Activated CD4-positive, alpha-beta T cell treated with anti-CD3 and anti-CD28 coated beads, Interleukin-2, amount 50 U/mL, for 1 hour (primary cell): ENCODE data around the gene HIBADH.
"Not testable (repeated sequence)": the region's sequence is repeated elsewhere in the genome, so short reads cannot be mapped to it uniquely, and the experiment has no call there.

Experiments used
- DNase-seq: peaks from one replicate; pipeline ENCODE4 v3.0.0-alpha.2; 2020

Gene HIBADH

GRCh38 chr7:27533652-27534081 lies 129.0 kb downstream of the HIBADH start:
- DNase-seq = no peak

GRCh38 chr7:27532314-27532713 lies 130.4 kb downstream of the HIBADH start:
- DNase-seq = no peak

GRCh38 chr7:27527348-27527714 lies 135.4 kb downstream of the HIBADH start:
- no peak for DNase-seq

- no peak for DNase-seq
Measured at GRCh38 chr7:27526611-27527347, 135.9 kb downstream of the HIBADH start.

- DNase-seq = no peak
Measured at GRCh38 chr7:27526131-27526530, 136.6 kb downstream of the HIBADH start.

- DNase-seq = no peak
Measured at GRCh38 chr7:27523321-27523720, 139.4 kb downstream of the HIBADH start.

GRCh38 chr7:27522566-27522965 lies 140.1 kb downstream of the HIBADH start:
- no peak for DNase-seq

GRCh38 chr7:27520815-27521790 lies 141.6 kb downstream of the HIBADH start:
- no peak for DNase-seq

GRCh38 chr7:27519793-27520469 lies 142.8 kb downstream of the HIBADH start:
- no peak for DNase-seq

- DNase-seq = no peak
Measured at GRCh38 chr7:27518561-27519350, 143.9 kb downstream of the HIBADH start.

- DNase-seq = no peak
Measured at GRCh38 chr7:27516421-27516820, 146.3 kb downstream of the HIBADH start.

GRCh38 chr7:27515933-27516332 lies 146.8 kb downstream of the HIBADH start:
- no peak for DNase-seq

GRCh38 chr7:27514861-27515260 lies 147.8 kb downstream of the HIBADH start:
- no peak for DNase-seq

- DNase-seq = no peak
Measured at GRCh38 chr7:27513885-27514284, 148.8 kb downstream of the HIBADH start.

- not testable (repeated sequence) for DNase-seq
Measured at GRCh38 chr7:27511370-27511769, 151.3 kb downstream of the HIBADH start.

- DNase-seq = no peak
Measured at GRCh38 chr7:27510541-27510940, 152.1 kb downstream of the HIBADH start.

GRCh38 chr7:27501879-27502278 lies 160.8 kb downstream of the HIBADH start:
- not testable (repeated sequence) for DNase-seq

- no peak for DNase-seq
Measured at GRCh38 chr7:27501001-27501400, 161.7 kb downstream of the HIBADH start.

GRCh38 chr7:27492224-27492623 lies 170.5 kb downstream of the HIBADH start:
- no peak for DNase-seq

GRCh38 chr7:27491534-27491933 lies 171.1 kb downstream of the HIBADH start:
- no peak for DNase-seq

GRCh38 chr7:27487509-27487908 lies 175.2 kb downstream of the HIBADH start:
- DNase-seq = no peak

- no peak for DNase-seq
Measured at GRCh38 chr7:27484451-27484850, 178.2 kb downstream of the HIBADH start.

GRCh38 chr7:27482219-27482618 lies 180.5 kb downstream of the HIBADH start:
- DNase-seq = no peak
